Endothelial cell of umbilical vein (primary cell): ENCODE results near the gene CAMK2G. TPM values are rescaled to one million over a fixed set of nuclear protein-coding genes. Genes with fewer than 3 reads are reported as not detected.

ENCODE experiments used
- BruUV-seq: library from RNA; stranded (reverse); fragments of 400-500 nt; replicated peaks from 2 replicates; lab custom pipeline; 2021; lab: Mats Ljungman, UMichigan
- CTCF ChIA-PET: fragments of 300-600, 350-600 bp; sonication (Branson Sonifier 250); formaldehyde crosslinking; loops from one replicate; lab custom pipeline; 2021; ENCODE audit warnings: antibody characterized with exemption, inconsistent platforms; lab: Charles Lee
- POLR2A ChIA-PET: fragments of 300-600, 350-600 bp; sonication (Branson Sonifier 250); formaldehyde crosslinking; loops from one replicate; lab custom pipeline; 2021; ENCODE audit warnings: antibody characterized with exemption, inconsistent platforms; lab: Charles Lee
- DNase-seq: peaks from one replicate; pipeline ENCODE4 v3.0.0-alpha.2; 2011; ENCODE audit warnings: low read depth, low spot score
- FAIRE-seq: peaks from 2 replicates; lab custom pipeline; 2011; peaks lifted over from hg19 to GRCh38; lab: Jason Lieb, UNC
- H2AFZ ChIP-seq: 2 replicates; pipeline ENCODE4 v1.6.0; 2012; ENCODE audit warnings: low read depth, low read length, control low read depth, inconsistent platforms
- H3K27ac ChIP-seq: 2 replicates; pipeline ENCODE4 v1.5.1; 2011; ENCODE audit warnings: low read depth, mild to moderate bottlenecking, control low read depth, low read length, moderate library complexity; ENCODE audit not compliant: insufficient read depth
- H3K27me3 ChIP-seq, 2 experiments: 2 replicates each; pipeline versions ENCODE4 v1.6.0 to v1.6.1; 2011; ENCODE audit warnings: low read length in 2 of 2, mixed read lengths in 1 of 2; ENCODE audit not compliant: control insufficient read depth in 2 of 2, insufficient read depth in 2 of 2
- H3K36me3 ChIP-seq, 2 experiments: 2 replicates in 1 of 2; 3 replicates in 1 of 2; pipeline ENCODE4 v1.5.1; 2011; ENCODE audit warnings: low read length in 2 of 2, mild to moderate bottlenecking in 1 of 2, moderate library complexity in 1 of 2; ENCODE audit not compliant: control insufficient read depth in 2 of 2, insufficient read depth in 2 of 2; ENCODE audit errors: extremely low read depth in 1 of 2
- H3K4me1 ChIP-seq: 3 replicates; pipeline ENCODE4 v1.5.1; 2011; ENCODE audit warnings: mild to moderate bottlenecking, low read length; ENCODE audit not compliant: control insufficient read depth, insufficient read depth; ENCODE audit errors: extremely low read depth
- H3K4me2 ChIP-seq: 2 replicates; pipeline ENCODE4 v1.6.1; 2011; ENCODE audit warnings: low read length, control low read depth, mixed read lengths; ENCODE audit not compliant: insufficient read depth
- H3K4me3 ChIP-seq, 3 experiments: fragments of 200-600 bp in 1 of 3; sonication (generic), shearing (Covaris generic) in 1 of 3; replicated peaks in 1 of 3; 2 replicates each; pipeline ENCODE4 v1.5.1; 2011 to 2016; ENCODE audit warnings: control low read depth in 3 of 3, low read length in 3 of 3, mild to moderate bottlenecking in 2 of 3, inconsistent platforms in 1 of 3, low read depth in 1 of 3, moderate library complexity in 1 of 3; ENCODE audit not compliant: insufficient read depth in 1 of 3
- H3K79me2 ChIP-seq: 2 replicates; pipeline ENCODE4 v1.6.0; 2012; ENCODE audit warnings: low read length, inconsistent platforms; ENCODE audit not compliant: control insufficient read depth, insufficient read depth
- H3K9ac ChIP-seq: replicated peaks from 2 replicates; pipeline ENCODE3; 2011; ENCODE audit warnings: low read length, control low read depth; ENCODE audit not compliant: insufficient read depth; ENCODE audit errors: extremely low read depth
- H3K9me1 ChIP-seq: replicated peaks from 3 replicates; pipeline ENCODE4 v1.6.0; 2011; ENCODE audit warnings: mild to moderate bottlenecking, low read length; ENCODE audit not compliant: control insufficient read depth, insufficient read depth; ENCODE audit errors: extremely low read depth
- H3K9me3 ChIP-seq: replicated peaks from 2 replicates; pipeline ENCODE4 v1.5.1; 2012; ENCODE audit warnings: low read length, inconsistent platforms; ENCODE audit not compliant: control insufficient read depth, insufficient read depth
- H4K20me1 ChIP-seq: replicated peaks from 2 replicates; pipeline ENCODE3; 2011; ENCODE audit warnings: mild to moderate bottlenecking, low read length; ENCODE audit not compliant: control insufficient read depth, insufficient read depth; ENCODE audit errors: extremely low read depth
- CTCF ChIP-seq, 2 donors: IDR thresholded peaks; 1 replicate in 1 of 2; 2 replicates in 1 of 2; pipeline ENCODE4 v1.5.1; 2011; ENCODE audit warnings: low read length in 2 of 2, mild to moderate bottlenecking in 2 of 2, moderate library complexity in 2 of 2, control low read depth in 1 of 2, inconsistent platforms in 1 of 2, low read depth in 1 of 2; ENCODE audit not compliant: insufficient read depth in 1 of 2; ENCODE audit errors: extremely low read depth in 1 of 2
- FOS ChIP-seq: IDR thresholded peaks from 2 replicates; pipeline ENCODE4 v1.6.1; 2011; ENCODE audit warnings: mild to moderate bottlenecking, low read length, moderate library complexity, borderline replicate concordance; ENCODE audit not compliant: insufficient read depth
- MAX ChIP-seq: IDR thresholded peaks from 2 replicates; pipeline ENCODE4 v1.6.1; 2011; ENCODE audit not compliant: insufficient read depth, insufficient read length
- POLR2AphosphoS5 ChIP-seq: IDR thresholded peaks from 2 replicates; pipeline ENCODE4 v1.6.1; 2012; ENCODE audit warnings: low read depth, mild to moderate bottlenecking, control low read depth, low read length, moderate library complexity; ENCODE audit not compliant: insufficient read depth
- dilution Hi-C: fragments of 300-500 bp; cut with MboI; formaldehyde crosslinking; loops from one replicate; pipeline ENCODE4 v1.15.0; 2019; ENCODE audit warnings: low sequenced_read_pairs; ENCODE audit not compliant: extremely low pct_ligation_motif_present
- intact Hi-C: fragments of 100-400 bp; cut with micrococcal nuclease; formaldehyde crosslinking; loops from one replicate; pipeline ENCODE4 v1.10.0; 2022
- polyA plus RNA-seq, 4 experiments: library from polyadenylated mRNA; depleted of rRNA in 3 of 4; stranded (reverse) in 3 of 4; unstranded in 1 of 4; fragments of >200 nt; gene quantifications; 2 replicates each; pipeline versions ENCODE4 v1.2.1 to v1.2.3, GENCODE V29; 2011 to 2012; ENCODE audit warnings: missing spikeins in 1 of 4
- total RNA-seq: library from RNA; stranded (reverse); gene quantifications from 2 replicates; pipeline ENCODE4 v1.2.3, GENCODE V29; 2021

The CAMK2G gene
- total and polyA plus RNA-seq, 2 donors (not counting 3 experiments of a cell fraction or from before 2014, with no cell fraction given) = 27.2 to 33.6 TPM

GRCh38 chr10:73879296-73880173, 5.2 kb upstream of the CAMK2G start:
- peak; percentile 82 for DNase-seq
- no peaks in the 10 kb centered on the region for H4K20me1 ChIP-seq
- ChIA-PET POLR2A (interaction anchor here (1.4 kb wide), 1 partner anchor 149 kb away, joined by 3 read pairs; no protein-coding TSS in a partner anchor), CTCF (interaction anchor here (0.7 to 14.6 kb wide), 41 partner anchors 9 to 355 kb away, joined by 3 to 439 read pairs (median 4); partner anchors contain the start of genes CHCHD1, SEC24C, VCL and ZSWIM8)
- intact Hi-C loops (loop anchor here (1.0 to 2.0 kb wide), 3 partner anchors 30 to 107 kb away; partner anchors contain the start of gene NDST2), dilution Hi-C loops (no loop called here)
- peaks cover 6% of the 10 kb centered on the region for H3K4me1 ChIP-seq
- H3K36me3 ChIP-seq = no peaks in the 10 kb centered on the region
- H3K4me2 ChIP-seq = peak overlapping the region; percentile 31
- no peak overlapping the region for H3K27ac ChIP-seq
- H3K79me2 ChIP-seq = no peaks in the 10 kb centered on the region
- no peak overlapping the region for H3K4me3 ChIP-seq
- H3K27me3 ChIP-seq = no peaks in the 10 kb centered on the region
- TF ChIP-seq CTCF (IDR thresholded peaks at IDR 0.05; ENCODE audit: extremely low read depth in 1 of 2, insufficient read depth in 1 of 2, low read depth in 1 of 2, low read length in 2 of 2) (peak; percentile 93 to 98), MAX (no peak), POLR2AphosphoS5 (peak; percentile 42), FOS (peak; percentile 2)
- H3K9ac ChIP-seq = no peak overlapping the region
- H3K9me3 ChIP-seq = no peaks in the 10 kb centered on the region
- no TSS peak for BruUV-seq
- no peaks in the 10 kb centered on the region for H3K9me1 ChIP-seq
- peak; percentile 86 for FAIRE-seq
- peak overlapping the region; percentile 57 for H2AFZ ChIP-seq
